ENCODE measurements around the gene EPHB3.

- TF ChIP-seq CTCF (IDR thresholded peaks at IDR 0.05) (no peak), POLR2A (IDR thresholded peaks at IDR 0.05) (no peak)
Observed at GRCh38 chr3:184588776-184589175, 27.2 kb downstream of the EPHB3 start.
